A549 (cell line): ENCODE data around the gene KCNJ6.

ENCODE experiments used
- CEBPB ChIP-seq, 2 experiments: fragments of >200 bp in 1 of 2; sonication (Bioruptor Twin) in 1 of 2; formaldehyde crosslinking in 1 of 2; IDR thresholded peaks; 2 replicates each; pipeline ENCODE4 v1.6.1; 2012 to 2016
- NPAS2 ChIP-seq: fragments of 250-450 bp; sonication (Bioruptor Pico); IDR thresholded peaks from 2 replicates; pipeline ENCODE4 v1.8.0; 2022; ENCODE audit warnings: mild to moderate bottlenecking, moderate library complexity, borderline replicate concordance
- POLR2A ChIP-seq: IDR thresholded peaks from 2 replicates; pipeline ENCODE4 v1.6.1; 2012; ENCODE audit warnings: mild to moderate bottlenecking, low read length
- POLR2AphosphoS2 ChIP-seq: conservative IDR thresholded peaks from 2 replicates; pipeline ENCODE4 v1.6.1; 2012; ENCODE audit warnings: low read length, improper control_type of control experiment, inconsistent platforms
- RCOR1 ChIP-seq: fragments of 150-350 bp; IDR thresholded peaks from 2 replicates; pipeline ENCODE4 v1.6.1; 2014; ENCODE audit warnings: antibody characterized with exemption, low read length, low read depth
- TF ChIP-seq, protein P1 (sequence below): fragments of 200-600 bp; sonication (generic); IDR thresholded peaks from 2 replicates; pipeline ENCODE4 v1.6.1; 2016; ENCODE audit warnings: antibody characterized with exemption, mild to moderate bottlenecking, moderate library complexity
- TF ChIP-seq, protein P2 (sequence below): fragments of >200 bp; sonication (Bioruptor Twin); formaldehyde crosslinking; IDR thresholded peaks from 3 replicates; pipeline ENCODE4 v1.5.1; 2016
- TF ChIP-seq, protein P3 (sequence below): IDR thresholded peaks from 2 replicates; pipeline ENCODE4 v1.6.1; 2012

DNA sequence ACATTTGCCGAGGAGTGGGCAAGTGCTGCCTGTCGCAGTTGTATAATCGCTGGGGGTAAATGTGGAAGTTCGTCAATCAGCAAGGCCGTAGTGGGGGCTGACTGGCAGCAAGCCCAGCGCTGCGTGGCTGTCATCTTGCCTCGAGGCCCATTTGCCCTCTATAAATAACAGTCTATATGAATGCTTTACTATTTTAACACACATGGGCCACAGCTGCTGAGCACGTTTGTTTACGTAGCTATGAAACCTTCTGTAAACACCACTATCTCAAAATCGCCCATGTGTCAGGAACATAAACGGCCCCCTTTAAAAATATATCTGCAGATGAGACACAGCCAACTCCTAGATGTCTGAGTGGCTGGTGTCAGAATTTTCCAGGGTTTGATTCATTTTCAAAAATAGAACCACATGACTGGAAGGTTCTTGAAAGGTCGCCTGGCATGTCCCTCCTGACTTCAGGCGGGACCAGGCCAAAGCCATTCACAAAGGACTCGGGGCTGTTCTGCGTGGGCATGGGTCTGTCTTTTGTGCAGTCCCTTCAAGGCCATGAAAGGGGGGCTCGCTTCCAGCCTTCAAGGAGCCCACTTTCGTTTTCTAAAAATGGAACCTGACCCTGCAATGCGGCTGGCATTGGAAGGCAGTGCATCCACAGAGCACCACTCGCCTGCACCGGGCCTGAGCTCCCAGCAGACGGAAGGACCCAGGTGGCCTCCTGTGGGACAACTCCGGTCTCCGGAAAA is 205.5 kb downstream of the KCNJ6 start:
- TF ChIP-seq RCOR1 (no peak), NPAS2 (CRISPR knock-in tag) (no peak), POLR2AphosphoS2 (no peak), CEBPB (IDR thresholded peaks at IDR 0.05) (no peak), POLR2A (no peak)
- TF ChIP-seq, protein P1, sequence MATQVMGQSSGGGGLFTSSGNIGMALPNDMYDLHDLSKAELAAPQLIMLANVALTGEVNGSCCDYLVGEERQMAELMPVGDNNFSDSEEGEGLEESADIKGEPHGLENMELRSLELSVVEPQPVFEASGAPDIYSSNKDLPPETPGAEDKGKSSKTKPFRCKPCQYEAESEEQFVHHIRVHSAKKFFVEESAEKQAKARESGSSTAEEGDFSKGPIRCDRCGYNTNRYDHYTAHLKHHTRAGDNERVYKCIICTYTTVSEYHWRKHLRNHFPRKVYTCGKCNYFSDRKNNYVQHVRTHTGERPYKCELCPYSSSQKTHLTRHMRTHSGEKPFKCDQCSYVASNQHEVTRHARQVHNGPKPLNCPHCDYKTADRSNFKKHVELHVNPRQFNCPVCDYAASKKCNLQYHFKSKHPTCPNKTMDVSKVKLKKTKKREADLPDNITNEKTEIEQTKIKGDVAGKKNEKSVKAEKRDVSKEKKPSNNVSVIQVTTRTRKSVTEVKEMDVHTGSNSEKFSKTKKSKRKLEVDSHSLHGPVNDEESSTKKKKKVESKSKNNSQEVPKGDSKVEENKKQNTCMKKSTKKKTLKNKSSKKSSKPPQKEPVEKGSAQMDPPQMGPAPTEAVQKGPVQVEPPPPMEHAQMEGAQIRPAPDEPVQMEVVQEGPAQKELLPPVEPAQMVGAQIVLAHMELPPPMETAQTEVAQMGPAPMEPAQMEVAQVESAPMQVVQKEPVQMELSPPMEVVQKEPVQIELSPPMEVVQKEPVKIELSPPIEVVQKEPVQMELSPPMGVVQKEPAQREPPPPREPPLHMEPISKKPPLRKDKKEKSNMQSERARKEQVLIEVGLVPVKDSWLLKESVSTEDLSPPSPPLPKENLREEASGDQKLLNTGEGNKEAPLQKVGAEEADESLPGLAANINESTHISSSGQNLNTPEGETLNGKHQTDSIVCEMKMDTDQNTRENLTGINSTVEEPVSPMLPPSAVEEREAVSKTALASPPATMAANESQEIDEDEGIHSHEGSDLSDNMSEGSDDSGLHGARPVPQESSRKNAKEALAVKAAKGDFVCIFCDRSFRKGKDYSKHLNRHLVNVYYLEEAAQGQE = no peak
- TF ChIP-seq, protein P2, sequence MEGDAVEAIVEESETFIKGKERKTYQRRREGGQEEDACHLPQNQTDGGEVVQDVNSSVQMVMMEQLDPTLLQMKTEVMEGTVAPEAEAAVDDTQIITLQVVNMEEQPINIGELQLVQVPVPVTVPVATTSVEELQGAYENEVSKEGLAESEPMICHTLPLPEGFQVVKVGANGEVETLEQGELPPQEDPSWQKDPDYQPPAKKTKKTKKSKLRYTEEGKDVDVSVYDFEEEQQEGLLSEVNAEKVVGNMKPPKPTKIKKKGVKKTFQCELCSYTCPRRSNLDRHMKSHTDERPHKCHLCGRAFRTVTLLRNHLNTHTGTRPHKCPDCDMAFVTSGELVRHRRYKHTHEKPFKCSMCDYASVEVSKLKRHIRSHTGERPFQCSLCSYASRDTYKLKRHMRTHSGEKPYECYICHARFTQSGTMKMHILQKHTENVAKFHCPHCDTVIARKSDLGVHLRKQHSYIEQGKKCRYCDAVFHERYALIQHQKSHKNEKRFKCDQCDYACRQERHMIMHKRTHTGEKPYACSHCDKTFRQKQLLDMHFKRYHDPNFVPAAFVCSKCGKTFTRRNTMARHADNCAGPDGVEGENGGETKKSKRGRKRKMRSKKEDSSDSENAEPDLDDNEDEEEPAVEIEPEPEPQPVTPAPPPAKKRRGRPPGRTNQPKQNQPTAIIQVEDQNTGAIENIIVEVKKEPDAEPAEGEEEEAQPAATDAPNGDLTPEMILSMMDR = no peak
- TF ChIP-seq, protein P3, sequence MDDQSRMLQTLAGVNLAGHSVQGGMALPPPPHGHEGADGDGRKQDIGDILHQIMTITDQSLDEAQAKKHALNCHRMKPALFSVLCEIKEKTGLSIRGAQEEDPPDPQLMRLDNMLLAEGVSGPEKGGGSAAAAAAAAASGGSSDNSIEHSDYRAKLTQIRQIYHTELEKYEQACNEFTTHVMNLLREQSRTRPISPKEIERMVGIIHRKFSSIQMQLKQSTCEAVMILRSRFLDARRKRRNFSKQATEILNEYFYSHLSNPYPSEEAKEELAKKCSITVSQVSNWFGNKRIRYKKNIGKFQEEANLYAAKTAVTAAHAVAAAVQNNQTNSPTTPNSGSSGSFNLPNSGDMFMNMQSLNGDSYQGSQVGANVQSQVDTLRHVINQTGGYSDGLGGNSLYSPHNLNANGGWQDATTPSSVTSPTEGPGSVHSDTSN = no peak
